Measurements from ENCODE around the gene FAM171A1. TPM values are rescaled to one million over a fixed set of nuclear protein-coding genes. Genes with fewer than 3 reads are reported as not detected.
"Not testable (repeated sequence)": the region's sequence is repeated elsewhere in the genome, so short reads cannot be mapped to it uniquely, and the experiment has no call there.

The FAM171A1 gene
- total RNA-seq, 1 experiment from 2014 or later: 46.5 TPM

DNA sequence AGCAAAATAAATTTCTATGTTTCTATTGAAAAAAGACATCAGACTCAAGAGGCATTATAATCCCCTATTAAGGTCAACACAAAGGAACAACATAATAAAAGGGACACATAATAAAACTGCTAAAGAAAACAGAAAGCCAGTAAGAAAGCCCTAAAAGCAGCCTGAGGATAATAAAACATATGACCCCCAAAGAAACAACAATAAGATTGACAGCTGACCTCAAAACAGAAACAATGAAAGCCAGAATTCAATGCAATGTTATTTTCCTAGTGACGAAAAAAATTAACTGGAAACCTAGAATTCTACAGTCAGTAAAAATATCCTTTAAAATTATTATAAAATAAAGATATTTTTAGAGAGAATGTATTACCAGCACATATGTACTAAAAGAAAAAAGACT lies 44.9 kb upstream of the FAM171A1 start:
- intact Hi-C loops (cut with micrococcal nuclease; ENCODE audit: unreplicated experiment): no loop called here
- H3K4me3 ChIP-seq (ENCODE audit: low read depth, low read length, poor library complexity, severe bottlenecking): no peak overlapping the region
- DNase-seq (ENCODE audit: low spot score): no peak
- ChIA-PET CTCF (no interaction called here), POLR2A (ENCODE audit: low non-redundant PET) (no interaction called here)
- peaks cover 9% of the 10 kb centered on the region for H3K9me3 ChIP-seq (ENCODE audit: low read depth, low read length, poor library complexity, severe bottlenecking)
- BruUV-seq (replicated peaks): no TSS peak
- H3K36me3 ChIP-seq (ENCODE audit: insufficient read depth, low read length, poor library complexity, severe bottlenecking): no peaks in the 10 kb centered on the region
- no peak for TF ChIP-seq EZH2 (IDR thresholded peaks at IDR 0.05; ENCODE audit: borderline replicate concordance, low read depth, low read length, poor library complexity, severe bottlenecking)
- TF ChIP-seq, protein P1, sequence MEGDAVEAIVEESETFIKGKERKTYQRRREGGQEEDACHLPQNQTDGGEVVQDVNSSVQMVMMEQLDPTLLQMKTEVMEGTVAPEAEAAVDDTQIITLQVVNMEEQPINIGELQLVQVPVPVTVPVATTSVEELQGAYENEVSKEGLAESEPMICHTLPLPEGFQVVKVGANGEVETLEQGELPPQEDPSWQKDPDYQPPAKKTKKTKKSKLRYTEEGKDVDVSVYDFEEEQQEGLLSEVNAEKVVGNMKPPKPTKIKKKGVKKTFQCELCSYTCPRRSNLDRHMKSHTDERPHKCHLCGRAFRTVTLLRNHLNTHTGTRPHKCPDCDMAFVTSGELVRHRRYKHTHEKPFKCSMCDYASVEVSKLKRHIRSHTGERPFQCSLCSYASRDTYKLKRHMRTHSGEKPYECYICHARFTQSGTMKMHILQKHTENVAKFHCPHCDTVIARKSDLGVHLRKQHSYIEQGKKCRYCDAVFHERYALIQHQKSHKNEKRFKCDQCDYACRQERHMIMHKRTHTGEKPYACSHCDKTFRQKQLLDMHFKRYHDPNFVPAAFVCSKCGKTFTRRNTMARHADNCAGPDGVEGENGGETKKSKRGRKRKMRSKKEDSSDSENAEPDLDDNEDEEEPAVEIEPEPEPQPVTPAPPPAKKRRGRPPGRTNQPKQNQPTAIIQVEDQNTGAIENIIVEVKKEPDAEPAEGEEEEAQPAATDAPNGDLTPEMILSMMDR (conservative IDR thresholded peaks at IDR 0.05; ENCODE audit: low read depth, low read length): no peak
- H3K4me1 ChIP-seq (ENCODE audit: insufficient read depth, low read length, poor library complexity, severe bottlenecking): no peaks in the 10 kb centered on the region
- peaks cover 4% of the 10 kb centered on the region for H3K27me3 ChIP-seq (replicated peaks; ENCODE audit: insufficient read depth, low read depth, low read length, poor library complexity)
- H3K27ac ChIP-seq (ENCODE audit: low read depth, low read length, poor library complexity, severe bottlenecking): no peak overlapping the region

DNA sequence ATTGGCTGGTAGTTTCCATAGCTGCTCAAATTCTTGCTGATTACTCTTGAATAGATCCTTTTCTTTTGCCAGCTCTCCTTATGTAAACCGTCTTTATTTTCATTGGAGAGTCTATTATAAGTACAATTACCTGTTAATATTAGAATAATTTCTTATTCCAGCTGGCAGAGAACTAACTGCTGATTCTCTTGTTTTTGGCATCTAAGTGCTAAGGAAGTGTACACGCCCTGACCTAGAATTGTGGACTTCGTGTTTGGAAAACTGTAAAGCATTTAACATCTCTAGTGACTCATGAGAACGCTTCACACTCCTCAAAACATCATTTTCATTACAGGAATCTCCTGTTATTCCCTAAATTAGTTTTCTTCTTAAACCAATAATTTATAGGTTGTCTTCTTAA lies 39.9 kb upstream of the FAM171A1 start:
- Histone ChIP-seq H3K36me3 (ENCODE audit: insufficient read depth, low read length, poor library complexity, severe bottlenecking) (no peaks in the 10 kb centered on the region), H3K4me3 (ENCODE audit: low read depth, low read length, poor library complexity, severe bottlenecking) (no peak overlapping the region), H3K9me3 (ENCODE audit: low read depth, low read length, poor library complexity, severe bottlenecking) (peaks cover 8% of the 10 kb centered on the region), H3K27ac (ENCODE audit: low read depth, low read length, poor library complexity, severe bottlenecking) (no peak overlapping the region), H3K27me3 (replicated peaks; ENCODE audit: insufficient read depth, low read depth, low read length, poor library complexity) (peaks cover 6% of the 10 kb centered on the region), H3K4me1 (ENCODE audit: insufficient read depth, low read length, poor library complexity, severe bottlenecking) (no peaks in the 10 kb centered on the region)
- no TSS peak for BruUV-seq (replicated peaks)
- ChIA-PET CTCF (no interaction called here), POLR2A (ENCODE audit: low non-redundant PET) (no interaction called here)
- TF ChIP-seq, protein P1 (conservative IDR thresholded peaks at IDR 0.05; ENCODE audit: low read depth, low read length): no peak
- no peak for TF ChIP-seq EZH2 (IDR thresholded peaks at IDR 0.05; ENCODE audit: borderline replicate concordance, low read depth, low read length, poor library complexity, severe bottlenecking)
- no peak for DNase-seq (ENCODE audit: low spot score)
- intact Hi-C loops (cut with micrococcal nuclease; ENCODE audit: unreplicated experiment): no loop called here

DNA sequence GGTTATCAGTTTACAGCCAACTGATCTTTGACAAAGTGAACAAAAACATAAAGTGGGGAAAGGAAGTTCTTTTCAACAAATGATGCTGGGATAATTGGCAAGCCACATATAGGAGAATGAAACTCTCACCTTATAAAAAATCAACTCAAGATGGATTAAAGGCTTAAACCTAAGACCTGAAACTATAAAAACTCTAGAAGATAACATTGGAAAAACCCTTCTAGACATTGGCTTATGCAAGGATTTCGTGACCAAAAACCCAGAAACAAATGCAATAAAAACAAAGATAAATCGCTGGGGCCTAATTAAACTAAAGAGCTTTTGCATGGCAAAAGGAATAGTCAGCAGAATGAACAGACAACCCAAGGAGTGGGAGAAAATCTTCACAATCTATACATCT lies 38.3 kb upstream of the FAM171A1 start:
- CTCF ChIA-PET; H3K36me3 ChIP-seq (ENCODE audit: insufficient read depth, low read length, poor library complexity, severe bottlenecking); H3K9me3 ChIP-seq (ENCODE audit: low read depth, low read length, poor library complexity, severe bottlenecking); H3K4me1 ChIP-seq (ENCODE audit: insufficient read depth, low read length, poor library complexity, severe bottlenecking); H3K27ac ChIP-seq (ENCODE audit: low read depth, low read length, poor library complexity, severe bottlenecking); H3K27me3 ChIP-seq (replicated peaks; ENCODE audit: insufficient read depth, low read depth, low read length, poor library complexity); DNase-seq (ENCODE audit: low spot score); intact Hi-C loops (cut with micrococcal nuclease; ENCODE audit: unreplicated experiment); H3K4me3 ChIP-seq (ENCODE audit: low read depth, low read length, poor library complexity, severe bottlenecking); POLR2A ChIA-PET (ENCODE audit: low non-redundant PET); BruUV-seq (replicated peaks): not testable (repeated sequence)

DNA sequence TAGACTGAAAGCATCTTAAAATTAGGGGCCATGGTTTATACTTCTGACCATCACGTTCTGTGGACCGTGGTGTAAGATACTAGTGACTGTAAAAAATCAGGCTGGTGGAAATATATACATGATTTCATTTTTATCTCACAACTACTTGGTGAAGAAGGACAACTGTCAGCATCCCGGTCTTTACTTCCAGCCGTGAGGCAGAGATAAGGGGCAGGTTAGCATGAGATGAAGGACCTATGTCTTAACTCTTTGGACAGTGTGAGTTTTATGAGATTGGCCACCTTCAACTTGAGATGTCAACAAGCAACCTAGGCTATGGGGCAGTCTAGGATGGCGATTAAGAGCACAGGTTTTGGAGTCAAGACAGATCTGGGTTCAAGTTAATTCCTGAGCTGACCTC lies 37.5 kb upstream of the FAM171A1 start:
- no peaks in the 10 kb centered on the region for H3K36me3 ChIP-seq (ENCODE audit: insufficient read depth, low read length, poor library complexity, severe bottlenecking)
- H3K27ac ChIP-seq (ENCODE audit: low read depth, low read length, poor library complexity, severe bottlenecking): no peak overlapping the region
- intact Hi-C loops (cut with micrococcal nuclease; ENCODE audit: unreplicated experiment): no loop called here
- peaks cover 6% of the 10 kb centered on the region for H3K27me3 ChIP-seq (replicated peaks; ENCODE audit: insufficient read depth, low read depth, low read length, poor library complexity)
- no peaks in the 10 kb centered on the region for H3K4me1 ChIP-seq (ENCODE audit: insufficient read depth, low read length, poor library complexity, severe bottlenecking)
- no TSS peak for BruUV-seq (replicated peaks)
- no peaks in the 10 kb centered on the region for H3K9me3 ChIP-seq (ENCODE audit: low read depth, low read length, poor library complexity, severe bottlenecking)
- ChIA-PET CTCF (no interaction called here), POLR2A (ENCODE audit: low non-redundant PET) (no interaction called here)
- H3K4me3 ChIP-seq (ENCODE audit: low read depth, low read length, poor library complexity, severe bottlenecking): no peak overlapping the region
- DNase-seq (ENCODE audit: low spot score): no peak
- TF ChIP-seq, protein P1 (conservative IDR thresholded peaks at IDR 0.05; ENCODE audit: low read depth, low read length): no peak
- TF ChIP-seq EZH2 (IDR thresholded peaks at IDR 0.05; ENCODE audit: borderline replicate concordance, low read depth, low read length, poor library complexity, severe bottlenecking): no peak
